Mesenteric fat pad (tissue), 1 donor: Measurements from ENCODE around the gene CEP68. TPM values are rescaled to one million over a fixed set of nuclear protein-coding genes. Genes with fewer than 3 reads are reported as not detected.

Source experiments
- DNase-seq: peaks from one replicate; pipeline ENCODE4 v3.0.0-alpha.2; 2020; ENCODE audit warnings: low spot score
- total RNA-seq: library from RNA; stranded (reverse); fragmentation: NEBNext Ultra II Directional; extraction: Animal tissue kit (Norgen Biotek cat#: 25700); gene quantifications from one replicate; pipeline ENCODE4 v1.2.1, GENCODE V29; 2021
- donor health status: DM: yes; HTN: yes; CAD: no.

The CEP68 gene
- total RNA-seq, 1 donor from 2014 or later: 21.9 TPM

GRCh38 chr2:65055422-65056214, 598 bp upstream of the CEP68 start:
- DNase-seq: no peak

GRCh38 chr2:65057054-65057375, 799 bp downstream of the CEP68 start:
- DNase-seq: no peak

- no peak for DNase-seq
These were observed 1.3 kb downstream of the CEP68 start for GRCh38 chr2:65057391-65058052.

- DNase-seq: no peak
These were observed 2.9 kb downstream of the CEP68 start for GRCh38 chr2:65059071-65059470.

GRCh38 chr2:65061146-65061909, 5.1 kb downstream of the CEP68 start:
- no peak for DNase-seq

- no peak for DNase-seq
These were observed 5.7 kb downstream of the CEP68 start for GRCh38 chr2:65061910-65062339.

- no peak for DNase-seq
These were observed 6.9 kb downstream of the CEP68 start for GRCh38 chr2:65062843-65063825.

GRCh38 chr2:65064728-65065552, 8.7 kb downstream of the CEP68 start:
- DNase-seq: no peak

GRCh38 chr2:65067806-65068553, 11.8 kb downstream of the CEP68 start:
- no peak for DNase-seq

GRCh38 chr2:65069439-65069824, 13.2 kb downstream of the CEP68 start:
- no peak for DNase-seq

- DNase-seq: no peak
These were observed 14.1 kb downstream of the CEP68 start for GRCh38 chr2:65070172-65070830.

- DNase-seq: no peak
These were observed 14.6 kb downstream of the CEP68 start for GRCh38 chr2:65070856-65071255.

- DNase-seq: no peak
These were observed 15.4 kb downstream of the CEP68 start for GRCh38 chr2:65071499-65072180.

GRCh38 chr2:65072181-65072970, 16.2 kb downstream of the CEP68 start:
- no peak for DNase-seq

GRCh38 chr2:65073879-65074565, 17.8 kb downstream of the CEP68 start:
- DNase-seq: no peak

GRCh38 chr2:65075176-65075575, 19.0 kb downstream of the CEP68 start:
- DNase-seq: no peak
